Muscle of leg (tissue), 11 donors: ENCODE measurements around the gene STAT2. TPM values are rescaled to one million over a fixed set of nuclear protein-coding genes. Genes with fewer than 3 reads are reported as not detected.
A peak's percentile ranks its signal among the peaks of the same experiment; 100 is the strongest.

Source experiments
- DNase-seq: peaks from one replicate; pipeline ENCODE4 v3.0.0; 2013
- H3K27ac ChIP-seq: one replicate; pipeline ENCODE4 v1.5.1; 2013; ENCODE audit warnings: mild to moderate bottlenecking, low read length, control low read depth
- H3K27me3 ChIP-seq: one replicate; pipeline ENCODE4 v1.6.1; 2013; ENCODE audit warnings: low read length; ENCODE audit not compliant: control insufficient read depth, insufficient read depth
- H3K36me3 ChIP-seq: one replicate; pipeline ENCODE4 v1.6.1; 2013; ENCODE audit warnings: low read length; ENCODE audit not compliant: control insufficient read depth, insufficient read depth
- H3K4me1 ChIP-seq: one replicate; pipeline ENCODE4 v1.6.1; 2013; ENCODE audit warnings: low read length; ENCODE audit not compliant: control insufficient read depth, insufficient read depth
- H3K4me3 ChIP-seq: one replicate; pipeline ENCODE4 v1.5.1; 2013; ENCODE audit warnings: low read length, control low read depth
- H3K9me3 ChIP-seq: replicated peaks from 2 replicates; pipeline ENCODE4 v1.6.1; 2013; ENCODE audit warnings: low read depth, low read length; ENCODE audit not compliant: control insufficient read depth
- WGBS: methylation state at CpG from one replicate; pipeline ENCODE4 v1.1.5; 2013; ENCODE audit warnings: missing lambda C conversion rate; ENCODE audit not compliant: insufficient coverage; 5-methylcytosine and 5-hydroxymethylcytosine counted together
- polyA plus RNA-seq, 8 donors: library from polyadenylated mRNA; unstranded; fragments of 120-200 nt; gene quantifications; one replicate each; pipeline versions ENCODE4 v1.2.1 to v1.2.3, GENCODE V29; 2013; ENCODE audit warnings: inconsistent platforms in 1 of 8, low replicate concordance in 1 of 8; ENCODE audit not compliant: insufficient read length in 8 of 8, insufficient read depth in 1 of 8
- total RNA-seq: library from RNA; stranded (reverse); fragments of 120-200 nt; gene quantifications from one replicate; pipeline ENCODE4 v1.2.4, GENCODE V29; 2013

Gene STAT2
- total and polyA plus RNA-seq, 9 donors, result 40.9 to 71.8 (median 61.4) TPM

DNA sequence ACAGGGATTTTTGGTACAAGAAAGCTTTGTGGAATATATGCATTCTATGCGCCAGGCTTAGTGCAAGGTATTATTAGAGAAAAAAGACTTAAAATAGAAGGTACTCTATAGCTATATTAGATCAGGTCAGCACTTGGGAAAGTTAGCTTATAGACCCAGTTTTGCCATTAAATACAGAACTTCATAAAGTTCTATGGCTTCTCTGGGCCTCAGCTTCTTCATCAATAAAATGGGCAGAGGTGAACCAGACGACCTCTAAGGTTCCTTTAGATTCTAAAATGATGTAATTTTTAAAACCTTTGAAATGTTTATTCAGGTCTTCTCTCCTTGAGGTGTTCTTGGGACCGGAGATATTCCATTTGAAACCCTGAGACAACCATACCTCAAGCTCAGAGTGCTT is 51.2 kb downstream of the STAT2 start:
- Histone ChIP-seq H3K36me3 (peaks cover 55% of the 10 kb centered on the region), H3K9me3 (no peaks in the 10 kb centered on the region), H3K4me3 (no peak overlapping the region), H3K27me3 (no peaks in the 10 kb centered on the region), H3K4me1 (no peaks in the 10 kb centered on the region), H3K27ac (no peak overlapping the region)
- WGBS, result 100% methylated on average over 1 of the region's 3 CpGs
- DNase-seq, result no peak

DNA sequence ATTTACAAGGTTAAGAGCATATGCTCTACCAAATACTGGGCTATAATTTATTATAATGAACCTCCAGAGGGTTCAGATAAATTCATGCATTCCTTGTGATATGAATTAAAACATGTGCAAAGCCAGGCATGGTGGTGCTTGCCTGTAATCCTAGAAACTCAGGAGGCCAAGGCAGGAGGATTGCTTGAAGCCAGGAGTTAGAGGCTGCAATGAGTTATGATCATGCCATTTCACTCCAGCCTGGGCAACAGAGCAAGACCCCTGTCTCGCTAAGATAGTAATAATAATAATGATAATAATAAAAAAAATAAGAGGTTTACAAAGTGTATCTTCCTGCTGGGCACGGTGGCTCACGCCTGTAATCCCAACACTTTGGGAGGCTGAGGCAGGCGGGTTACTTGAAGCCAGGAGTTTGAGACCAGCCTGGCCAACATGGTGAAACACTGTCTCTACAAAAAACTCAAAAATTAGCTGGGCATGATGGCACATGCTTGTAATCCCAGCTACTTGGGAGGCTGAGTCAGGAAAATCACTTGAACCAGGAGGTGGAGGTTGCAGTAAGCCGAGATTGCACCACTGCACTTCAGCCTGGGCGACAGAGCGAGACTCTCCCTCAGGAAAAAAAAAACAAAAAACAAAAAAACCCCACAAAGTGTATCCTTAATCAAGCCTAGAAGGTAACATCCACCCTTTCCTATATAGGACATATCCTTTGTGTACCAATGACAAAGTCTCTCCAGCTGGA is 52.5 kb downstream of the STAT2 start:
- Histone ChIP-seq H3K4me3 (no peak overlapping the region), H3K9me3 (no peaks in the 10 kb centered on the region), H3K27ac (no peak overlapping the region), H3K4me1 (no peaks in the 10 kb centered on the region), H3K36me3 (peaks cover 54% of the 10 kb centered on the region), H3K27me3 (no peaks in the 10 kb centered on the region)
- DNase-seq, result no peak
- WGBS, result 88% methylated on average over 3 of the region's 7 CpGs

DNA sequence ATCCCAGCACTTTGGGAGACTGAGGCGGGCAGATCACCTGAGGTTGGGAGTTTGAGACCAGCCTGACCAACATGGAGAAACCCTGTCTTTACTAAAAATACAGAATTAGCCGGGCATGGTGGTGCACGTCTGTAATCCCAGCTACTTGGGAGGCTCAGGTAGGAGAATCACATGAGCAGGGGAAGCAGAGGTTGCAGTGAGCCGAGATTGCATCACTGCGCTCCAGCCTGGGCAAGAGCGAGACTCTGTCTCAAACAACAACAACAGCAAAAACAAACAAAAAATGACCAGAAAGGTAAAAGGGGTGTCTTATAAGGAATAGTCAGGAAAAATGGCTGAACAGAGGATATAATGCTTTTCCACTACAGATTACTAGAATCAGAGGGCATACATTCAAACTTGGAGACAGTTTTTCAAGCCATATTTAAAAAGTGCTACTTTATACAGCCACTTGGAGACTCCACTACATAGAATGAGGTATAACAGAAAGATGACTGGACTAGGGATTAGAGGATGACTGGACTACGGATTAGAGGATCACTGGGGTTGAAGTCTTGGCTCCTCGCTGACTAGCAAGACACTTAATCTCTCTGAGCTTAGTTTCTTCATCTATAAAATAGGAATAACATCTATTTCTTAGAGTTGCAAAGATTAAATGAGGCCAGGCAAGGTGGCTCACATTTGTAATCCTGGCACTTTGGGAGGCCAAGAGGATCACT is 54.9 kb downstream of the STAT2 start:
- Histone ChIP-seq H3K4me1 (peaks cover 12% of the 10 kb centered on the region), H3K27me3 (no peaks in the 10 kb centered on the region), H3K4me3 (no peak overlapping the region), H3K9me3 (no peaks in the 10 kb centered on the region), H3K27ac (no peak overlapping the region), H3K36me3 (peaks cover 40% of the 10 kb centered on the region)
- DNase-seq, result no peak
- WGBS, result no CpG with 5 or more reads among the region's 8 CpGs

- WGBS, result no CpG with 5 or more reads among the region's 3 CpGs
- peaks cover 13% of the 10 kb centered on the region for H3K4me1 ChIP-seq
- H3K27ac ChIP-seq, result no peak overlapping the region
- H3K36me3 ChIP-seq, result peaks cover 35% of the 10 kb centered on the region
- no peaks in the 10 kb centered on the region for H3K27me3 ChIP-seq
- H3K9me3 ChIP-seq, result no peaks in the 10 kb centered on the region
- no peak overlapping the region for H3K4me3 ChIP-seq
- DNase-seq, result no peak
Measured at GRCh38 chr12:56304276-56304675, 55.6 kb downstream of the STAT2 start.

DNA sequence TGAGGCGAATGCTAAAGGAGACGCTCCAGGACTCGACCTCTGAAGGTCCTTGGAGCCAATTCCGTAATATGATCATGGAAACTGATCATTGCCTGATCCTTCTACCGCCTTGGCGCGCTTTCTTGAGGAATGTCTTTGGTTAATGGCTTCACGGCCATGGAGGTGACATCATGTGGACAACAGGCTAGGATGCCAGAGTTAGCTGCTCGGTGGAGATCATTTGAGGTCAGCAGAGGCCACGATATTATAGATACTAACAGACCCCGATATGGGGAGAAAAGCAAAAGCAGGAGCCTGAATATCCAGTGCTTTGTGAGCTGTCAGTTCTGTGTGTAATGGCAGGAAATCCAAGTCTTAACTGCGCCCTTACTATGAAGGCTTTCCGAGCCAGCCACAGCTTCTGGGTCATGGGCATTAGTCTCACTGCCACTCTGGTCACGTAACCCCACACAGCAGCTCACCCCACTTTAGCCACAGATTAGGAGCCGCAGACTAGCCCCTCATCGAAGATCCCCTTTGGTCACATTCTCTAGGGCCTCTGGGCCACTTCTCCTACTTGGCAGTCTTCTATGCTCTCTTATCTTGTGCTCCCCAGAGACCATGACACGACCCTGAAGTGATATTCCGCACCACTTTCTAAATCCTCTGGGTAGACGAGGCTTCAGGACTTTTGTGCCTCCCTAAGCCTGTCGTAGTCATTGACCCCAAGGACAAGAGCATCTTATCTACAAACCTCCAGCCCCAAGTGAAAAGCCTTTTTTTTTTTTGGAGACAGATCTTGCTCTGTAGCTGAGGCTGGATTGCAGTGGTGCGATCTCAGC is 59.1 kb downstream of the STAT2 start:
- peak overlapping the region; percentile 77 for H3K4me3 ChIP-seq
- peak overlapping the region; percentile 98 for H3K27ac ChIP-seq
- DNase-seq, result peak; percentile 22
- H3K9me3 ChIP-seq, result no peaks in the 10 kb centered on the region
- H3K36me3 ChIP-seq, result peaks cover 36% of the 10 kb centered on the region
- peaks cover 23% of the 10 kb centered on the region for H3K4me1 ChIP-seq
- H3K27me3 ChIP-seq, result no peaks in the 10 kb centered on the region
- WGBS, result 40% methylated on average over 16 of the region's 21 CpGs

DNA sequence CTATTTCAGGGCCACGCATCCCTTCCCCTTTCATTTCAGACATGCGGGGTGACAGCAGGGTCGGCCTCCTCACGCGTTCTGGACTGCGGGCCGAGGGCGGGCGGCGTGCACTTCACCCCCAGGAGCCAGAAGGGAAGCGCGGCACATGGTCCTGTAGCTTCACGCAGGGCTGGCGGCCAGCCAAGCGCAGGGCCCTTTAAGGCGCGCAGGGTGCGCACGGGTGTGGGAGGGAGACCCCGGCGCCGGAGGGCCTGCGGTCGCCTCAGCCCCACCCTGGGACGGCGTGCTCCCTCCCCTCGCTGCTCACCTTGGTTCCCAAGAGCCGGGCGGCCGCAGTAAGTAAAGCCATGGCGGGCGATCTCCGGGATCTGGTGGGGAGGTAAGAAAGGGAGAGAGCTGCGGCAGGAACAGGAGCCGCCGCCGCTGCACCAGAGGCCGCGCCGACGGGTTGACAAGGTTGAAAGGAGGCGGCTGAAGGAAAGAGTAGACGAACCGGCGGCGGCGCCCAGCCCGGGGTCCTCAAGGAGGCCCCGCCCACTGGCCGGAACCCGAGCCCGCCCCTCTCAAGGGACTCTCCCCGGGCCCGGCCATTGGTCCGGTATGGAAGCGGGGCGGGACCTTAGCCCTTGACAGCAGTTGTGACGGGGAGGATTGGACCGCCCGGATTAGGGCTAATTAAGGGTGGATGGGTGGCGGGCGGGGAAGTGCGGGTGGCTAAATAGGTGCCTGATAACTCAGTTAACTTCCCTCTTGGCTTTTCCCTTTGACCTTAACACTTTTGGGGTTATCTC is 59.9 kb downstream of the STAT2 start, which contains the start of gene CS:
CS (minus strand) TSS at position 478 of the 791 bp plus-strand sequence; CDS start at position 349, 129 bp downstream.
- peaks cover 23% of the 10 kb centered on the region for H3K4me1 ChIP-seq
- under 1% methylated on average over 56 of the region's 63 CpGs for WGBS
- no peaks in the 10 kb centered on the region for H3K9me3 ChIP-seq
- H3K36me3 ChIP-seq, result peaks cover 36% of the 10 kb centered on the region
- H3K27me3 ChIP-seq, result no peaks in the 10 kb centered on the region
- H3K27ac ChIP-seq, result peak within 1 kb of the TSS; percentile 98
- peak within 1 kb of the TSS; percentile 77 for H3K4me3 ChIP-seq
- DNase-seq, result peak; percentile 99

DNA sequence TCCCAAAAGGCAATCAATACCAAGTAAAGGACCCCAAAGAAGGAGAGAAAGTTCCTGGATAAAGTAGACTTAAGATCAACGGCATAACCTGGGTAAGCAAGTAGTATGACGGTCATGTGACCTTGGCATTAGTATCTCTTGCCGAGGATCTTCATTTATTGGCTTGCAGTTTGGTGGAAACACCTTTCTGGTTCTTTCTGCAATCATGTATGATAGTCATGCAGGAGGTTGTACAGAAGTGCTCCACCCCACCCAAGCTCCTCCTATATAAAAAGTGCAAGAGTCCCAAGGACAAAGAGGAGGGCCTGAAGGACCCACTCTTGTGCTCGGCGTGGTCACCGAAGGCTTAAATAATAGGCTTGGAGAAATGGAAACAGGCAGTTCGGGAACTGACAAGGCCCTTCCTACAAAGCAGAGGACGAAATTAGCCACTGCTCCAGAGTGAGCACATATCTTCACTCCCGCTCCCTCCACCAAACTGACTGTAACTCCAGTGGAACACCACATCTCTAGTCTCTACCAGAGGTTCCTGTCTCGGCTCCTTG is 60.5 kb downstream of the STAT2 start:
- H3K4me3 ChIP-seq, result peak overlapping the region; percentile 77
- peaks cover 38% of the 10 kb centered on the region for H3K36me3 ChIP-seq
- H3K27me3 ChIP-seq, result no peaks in the 10 kb centered on the region
- peak overlapping the region; percentile 98 for H3K27ac ChIP-seq
- DNase-seq, result no peak
- H3K9me3 ChIP-seq, result no peaks in the 10 kb centered on the region
- WGBS, result 2% methylated on average over 9 of the region's 10 CpGs
- peaks cover 23% of the 10 kb centered on the region for H3K4me1 ChIP-seq

DNA sequence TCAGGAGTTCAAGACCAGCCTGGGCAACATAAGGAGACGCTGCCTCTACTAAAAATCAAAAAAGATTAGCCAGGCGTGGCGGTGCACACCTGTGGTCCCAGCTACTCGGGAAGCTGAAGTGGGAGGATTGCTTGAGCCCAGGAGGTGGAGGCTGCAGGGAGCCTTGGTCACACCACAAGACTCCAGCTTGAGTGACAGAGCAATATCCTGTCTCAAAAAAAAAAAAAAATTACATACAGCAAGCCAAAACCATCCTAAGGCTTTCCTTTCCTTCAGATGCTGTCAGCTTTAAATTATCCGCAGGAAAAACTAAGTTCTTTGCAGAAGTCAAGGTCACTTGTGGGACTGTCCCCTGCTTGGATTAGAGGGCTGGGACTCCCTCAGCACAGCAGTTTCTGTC is 61.1 kb downstream of the STAT2 start:
- peaks cover 33% of the 10 kb centered on the region for H3K36me3 ChIP-seq
- no CpG with 5 or more reads among the region's 5 CpGs for WGBS
- H3K4me1 ChIP-seq, result peaks cover 23% of the 10 kb centered on the region
- H3K4me3 ChIP-seq, result peak overlapping the region; percentile 77
- H3K27ac ChIP-seq, result peak overlapping the region; percentile 98
- H3K9me3 ChIP-seq, result no peaks in the 10 kb centered on the region
- H3K27me3 ChIP-seq, result no peaks in the 10 kb centered on the region
- no peak for DNase-seq

GRCh38 chr12:56297400-56297799 is 62.5 kb downstream of the STAT2 start:
- peaks cover 33% of the 10 kb centered on the region for H3K36me3 ChIP-seq
- no peak overlapping the region for H3K4me3 ChIP-seq
- H3K4me1 ChIP-seq, result peaks cover 23% of the 10 kb centered on the region
- H3K9me3 ChIP-seq, result no peaks in the 10 kb centered on the region
- 90% methylated on average over 4 of the region's 8 CpGs for WGBS
- no peak overlapping the region for H3K27ac ChIP-seq
- DNase-seq, result no peak
- no peaks in the 10 kb centered on the region for H3K27me3 ChIP-seq
